Measurements from ENCODE around the gene ACE2.

The ACE2 gene

GRCh38 chrX:15616531-15616930, 15.8 kb upstream of the ACE2 start:
- Histone ChIP-seq H3K4me1 (ENCODE audit: insufficient read depth, low read length) (no peaks in the 10 kb centered on the region), H3K27ac (ENCODE audit: low read depth, low read length) (no peak overlapping the region), H3K36me3 (ENCODE audit: insufficient read depth, low read length) (no peaks in the 10 kb centered on the region), H3K9me3 (ENCODE audit: insufficient read depth, low read depth, low read length) (no peaks in the 10 kb centered on the region), H3K9ac (ENCODE audit: low read depth, low read length) (no peak overlapping the region), H3K4me3 (ENCODE audit: low read length) (no peak overlapping the region), H3K27me3 (ENCODE audit: insufficient read depth, low read length) (no peaks in the 10 kb centered on the region)
- 97% methylated on average over 3 of the region's 3 CpGs for WGBS

GRCh38 chrX:15607067-15607466, 6.3 kb upstream of the ACE2 start:
- Histone ChIP-seq H3K27ac (ENCODE audit: low read depth, low read length) (no peak overlapping the region), H3K36me3 (ENCODE audit: insufficient read depth, low read length) (no peaks in the 10 kb centered on the region), H3K4me3 (ENCODE audit: low read length) (no peak overlapping the region), H3K9ac (ENCODE audit: low read depth, low read length) (no peak overlapping the region), H3K27me3 (ENCODE audit: insufficient read depth, low read length) (no peaks in the 10 kb centered on the region), H3K4me1 (ENCODE audit: insufficient read depth, low read length) (no peaks in the 10 kb centered on the region), H3K9me3 (ENCODE audit: insufficient read depth, low read depth, low read length) (no peaks in the 10 kb centered on the region)
- WGBS: 74% methylated on average over 3 of the region's 5 CpGs

- Histone ChIP-seq H3K27ac (ENCODE audit: low read depth, low read length) (no peak overlapping the region), H3K36me3 (ENCODE audit: insufficient read depth, low read length) (no peaks in the 10 kb centered on the region), H3K9ac (ENCODE audit: low read depth, low read length) (no peak overlapping the region), H3K4me1 (ENCODE audit: insufficient read depth, low read length) (no peaks in the 10 kb centered on the region), H3K27me3 (ENCODE audit: insufficient read depth, low read length) (no peaks in the 10 kb centered on the region), H3K9me3 (ENCODE audit: insufficient read depth, low read depth, low read length) (no peaks in the 10 kb centered on the region), H3K4me3 (ENCODE audit: low read length) (no peak overlapping the region)
- WGBS: 82% methylated on average over 1 of the region's 1 CpG
Observed at GRCh38 chrX:15606136-15606535, 5.4 kb upstream of the ACE2 start.

GRCh38 chrX:15605226-15605625, 4.5 kb upstream of the ACE2 start:
- H3K27ac ChIP-seq (ENCODE audit: low read depth, low read length): no peak overlapping the region
- WGBS: no CpG with 5 or more reads among the region's 1 CpG

GRCh38 chrX:15602761-15603160, 2.0 kb upstream of the ACE2 start:
- H3K27me3 ChIP-seq (ENCODE audit: insufficient read depth, low read length): no peaks in the 10 kb centered on the region
- no peaks in the 10 kb centered on the region for H3K36me3 ChIP-seq (ENCODE audit: insufficient read depth, low read length)
- H3K4me1 ChIP-seq (ENCODE audit: insufficient read depth, low read length): peaks cover 4% of the 10 kb centered on the region; the same call in 1 of the 2 replicates
- H3K9ac ChIP-seq (ENCODE audit: low read depth, low read length): no peak overlapping the region
- H3K4me3 ChIP-seq (ENCODE audit: low read length): no peak overlapping the region
- no peak overlapping the region for H3K27ac ChIP-seq (ENCODE audit: low read depth, low read length)
- H3K9me3 ChIP-seq (ENCODE audit: insufficient read depth, low read depth, low read length): no peaks in the 10 kb centered on the region
- 94% methylated on average over 5 of the region's 5 CpGs for WGBS

More at GRCh38 chrX:15605226-15605625, 4.5 kb upstream of the ACE2 start:
- Histone ChIP-seq H3K27me3 (ENCODE audit: insufficient read depth, low read length) (no peaks in the 10 kb centered on the region), H3K4me1 (ENCODE audit: insufficient read depth, low read length) (peaks cover 3% of the 10 kb centered on the region; the same call in 1 of the 2 replicates), H3K4me3 (ENCODE audit: low read length) (no peak overlapping the region), H3K36me3 (ENCODE audit: insufficient read depth, low read length) (no peaks in the 10 kb centered on the region), H3K9me3 (ENCODE audit: insufficient read depth, low read depth, low read length) (no peaks in the 10 kb centered on the region), H3K9ac (ENCODE audit: low read depth, low read length) (no peak overlapping the region)

GRCh38 chrX:15601932-15602331, 1.2 kb upstream of the ACE2 start:
- Histone ChIP-seq H3K36me3 (ENCODE audit: insufficient read depth, low read length) (no peaks in the 10 kb centered on the region), H3K27me3 (ENCODE audit: insufficient read depth, low read length) (no peaks in the 10 kb centered on the region), H3K9me3 (ENCODE audit: insufficient read depth, low read depth, low read length) (no peaks in the 10 kb centered on the region), H3K4me1 (ENCODE audit: insufficient read depth, low read length) (peaks cover 4% of the 10 kb centered on the region; the same call in 1 of the 2 replicates), H3K27ac (ENCODE audit: low read depth, low read length) (no peak overlapping the region), H3K9ac (ENCODE audit: low read depth, low read length) (no peak overlapping the region), H3K4me3 (ENCODE audit: low read length) (no peak overlapping the region)
- WGBS: 88% methylated on average over 3 of the region's 3 CpGs

GRCh38 chrX:15600049-15600448, 711 bp downstream of the ACE2 start:
- H3K9ac ChIP-seq (ENCODE audit: low read depth, low read length): no peak overlapping the region
- peaks cover 4% of the 10 kb centered on the region; the same call in 1 of the 2 replicates for H3K4me1 ChIP-seq (ENCODE audit: insufficient read depth, low read length)
- H3K27me3 ChIP-seq (ENCODE audit: insufficient read depth, low read length): no peaks in the 10 kb centered on the region
- no peaks in the 10 kb centered on the region for H3K36me3 ChIP-seq (ENCODE audit: insufficient read depth, low read length)
- H3K27ac ChIP-seq (ENCODE audit: low read depth, low read length): no peak overlapping the region
- H3K9me3 ChIP-seq (ENCODE audit: insufficient read depth, low read depth, low read length): no peaks in the 10 kb centered on the region
- no peak overlapping the region for H3K4me3 ChIP-seq (ENCODE audit: low read length)

GRCh38 chrX:15599461-15599860, 1.3 kb downstream of the ACE2 start:
- Histone ChIP-seq H3K4me1 (ENCODE audit: insufficient read depth, low read length) (peaks cover 4% of the 10 kb centered on the region; the same call in 1 of the 2 replicates), H3K36me3 (ENCODE audit: insufficient read depth, low read length) (no peaks in the 10 kb centered on the region), H3K9me3 (ENCODE audit: insufficient read depth, low read depth, low read length) (no peaks in the 10 kb centered on the region), H3K9ac (ENCODE audit: low read depth, low read length) (no peak overlapping the region), H3K27me3 (ENCODE audit: insufficient read depth, low read length) (no peaks in the 10 kb centered on the region), H3K27ac (ENCODE audit: low read depth, low read length) (no peak overlapping the region), H3K4me3 (ENCODE audit: low read length) (no peak overlapping the region)
- 100% methylated on average over 2 of the region's 4 CpGs for WGBS

- H3K4me3 ChIP-seq (ENCODE audit: low read length): no peak overlapping the region
- no peaks in the 10 kb centered on the region for H3K9me3 ChIP-seq (ENCODE audit: insufficient read depth, low read depth, low read length)
- peaks cover 4% of the 10 kb centered on the region; the same call in 1 of the 2 replicates for H3K4me1 ChIP-seq (ENCODE audit: insufficient read depth, low read length)
Observed at GRCh38 chrX:15598026-15598425, 2.7 kb downstream of the ACE2 start.

GRCh38 chrX:15594371-15594770, 6.4 kb downstream of the ACE2 start:
- 64% methylated on average over 2 of the region's 2 CpGs for WGBS
- Histone ChIP-seq H3K27ac (ENCODE audit: low read depth, low read length) (no peak overlapping the region), H3K4me3 (ENCODE audit: low read length) (no peak overlapping the region), H3K27me3 (ENCODE audit: insufficient read depth, low read length) (no peaks in the 10 kb centered on the region), H3K9me3 (ENCODE audit: insufficient read depth, low read depth, low read length) (no peaks in the 10 kb centered on the region), H3K4me1 (ENCODE audit: insufficient read depth, low read length) (no peaks in the 10 kb centered on the region), H3K9ac (ENCODE audit: low read depth, low read length) (no peak overlapping the region), H3K36me3 (ENCODE audit: insufficient read depth, low read length) (no peaks in the 10 kb centered on the region)

More at GRCh38 chrX:15598026-15598425, 2.7 kb downstream of the ACE2 start:
- Histone ChIP-seq H3K9ac (ENCODE audit: low read depth, low read length) (no peak overlapping the region), H3K27ac (ENCODE audit: low read depth, low read length) (no peak overlapping the region), H3K27me3 (ENCODE audit: insufficient read depth, low read length) (no peaks in the 10 kb centered on the region), H3K36me3 (ENCODE audit: insufficient read depth, low read length) (no peaks in the 10 kb centered on the region)
- 75% methylated on average over 1 of the region's 3 CpGs for whole genome bisulfite sequencing

- no peaks in the 10 kb centered on the region for H3K27me3 ChIP-seq (ENCODE audit: insufficient read depth, low read length)
- no peak overlapping the region; the same call in 1 of the 2 replicates for H3K27ac ChIP-seq (ENCODE audit: low read depth, low read length)
- H3K9ac ChIP-seq (ENCODE audit: low read depth, low read length): no peak overlapping the region
- WGBS: 46% methylated on average over 5 of the region's 5 CpGs
- no peaks in the 10 kb centered on the region for H3K9me3 ChIP-seq (ENCODE audit: insufficient read depth, low read depth, low read length)
- no peak overlapping the region for H3K4me3 ChIP-seq (ENCODE audit: low read length)
- peaks cover 17% of the 10 kb centered on the region for H3K4me1 ChIP-seq (ENCODE audit: insufficient read depth, low read length)
- H3K36me3 ChIP-seq (ENCODE audit: insufficient read depth, low read length): no peaks in the 10 kb centered on the region
Observed at GRCh38 chrX:15579778-15580747, 20.7 kb downstream of the ACE2 start.

Measured in HUES64 (cell line).